Activated T-cell treated with anti-CD3 and anti-CD28 coated beads, Interleukin-2, amount 50 U/mL, for 24 hours (primary cell): ENCODE measurements around the gene GALNTL6.

Experiments used
- DNase-seq: peaks from one replicate; pipeline ENCODE4 v3.0.0-alpha.2; 2020
- H3K27ac Mint-ChIP-seq: 2 replicates; pipeline ENCODE4 v1.8.0; 2020; ENCODE audit warnings: mild to moderate bottlenecking, mixed read lengths
- H3K27me3 Mint-ChIP-seq: 2 replicates; pipeline ENCODE4 v1.8.0; 2020; ENCODE audit warnings: mixed read lengths
- H3K36me3 Mint-ChIP-seq: 2 replicates; pipeline ENCODE4 v1.8.0; 2020; ENCODE audit warnings: low read depth, mixed read lengths
- H3K4me1 Mint-ChIP-seq: 2 replicates; pipeline ENCODE4 v1.8.0; 2020; ENCODE audit warnings: low read depth, mixed read lengths
- H3K4me3 Mint-ChIP-seq: 2 replicates; pipeline ENCODE4 v1.8.0; 2020; ENCODE audit warnings: mild to moderate bottlenecking, moderate library complexity, mixed read lengths
- H3K9me3 Mint-ChIP-seq: 2 replicates; pipeline ENCODE4 v1.8.0; 2020; ENCODE audit warnings: mixed read lengths

The GALNTL6 gene

DNA sequence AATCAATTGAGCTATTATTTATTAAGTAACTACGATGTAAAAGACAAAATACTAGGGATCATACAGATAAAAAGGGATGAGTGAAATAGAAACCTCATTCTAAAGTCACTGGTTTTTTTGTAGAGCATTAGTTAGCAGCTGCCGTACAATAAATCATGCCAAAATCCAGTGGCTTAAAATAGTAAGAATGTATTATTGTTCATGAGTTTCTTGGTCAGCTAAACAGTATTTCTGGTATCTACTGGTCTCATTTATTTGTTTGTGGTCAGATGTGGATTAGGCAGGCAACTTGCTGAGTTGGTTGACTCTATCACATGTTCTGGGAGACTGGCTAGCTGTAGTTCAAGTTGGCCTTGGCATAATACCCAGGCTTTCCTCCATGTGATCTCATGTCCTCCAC, 667.3 kb downstream of the GALNTL6 start:
- H3K9me3 Mint-ChIP-seq: peaks cover 6% of the 10 kb centered on the region
- no peak overlapping the region for H3K27ac Mint-ChIP-seq
- H3K27me3 Mint-ChIP-seq: no peaks in the 10 kb centered on the region
- H3K36me3 Mint-ChIP-seq: no peaks in the 10 kb centered on the region
- no peaks in the 10 kb centered on the region for H3K4me1 Mint-ChIP-seq
- DNase-seq: no peak
- H3K4me3 Mint-ChIP-seq: no peak overlapping the region

DNA sequence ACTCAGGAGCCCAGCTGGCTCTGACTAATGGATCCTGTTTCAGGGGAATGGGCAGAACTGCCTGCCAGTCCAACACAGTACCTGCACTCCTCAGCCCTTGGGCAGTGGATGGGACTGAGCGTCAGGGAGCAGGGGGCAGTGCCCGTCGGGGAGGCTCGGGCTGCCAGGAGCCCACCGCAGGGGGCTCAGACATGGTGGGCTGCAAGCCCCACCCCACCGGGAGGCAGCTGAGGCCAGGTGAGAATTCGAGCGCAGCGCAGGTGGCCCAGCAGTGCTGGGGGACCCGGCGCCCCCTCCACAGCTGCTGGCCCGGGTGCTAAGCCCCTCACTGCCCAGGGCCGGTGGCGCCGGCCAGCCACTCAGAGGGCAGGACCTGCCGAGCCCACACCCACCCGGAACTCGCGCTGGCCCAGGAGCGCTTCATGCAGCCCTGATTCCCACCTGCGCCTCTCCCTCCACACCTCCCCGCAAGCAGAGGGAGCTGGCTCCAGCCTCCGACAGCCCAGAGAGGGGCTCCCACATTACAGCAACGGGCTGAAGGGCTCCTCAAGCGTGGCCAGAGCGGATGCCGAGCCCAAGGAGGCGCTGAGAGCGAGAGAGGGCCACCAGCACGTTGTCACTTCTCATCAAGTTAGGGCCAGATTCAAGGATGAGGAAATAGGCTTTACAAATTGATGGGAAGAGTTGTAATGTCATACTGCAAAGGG, 668.8 kb downstream of the GALNTL6 start:
- Mint-ChIP-seq H3K27ac (no peak overlapping the region), H3K4me3 (no peak overlapping the region), H3K9me3 (peaks cover 4% of the 10 kb centered on the region), H3K4me1 (no peaks in the 10 kb centered on the region), H3K27me3 (no peaks in the 10 kb centered on the region), H3K36me3 (no peaks in the 10 kb centered on the region)
- no peak for DNase-seq

DNA sequence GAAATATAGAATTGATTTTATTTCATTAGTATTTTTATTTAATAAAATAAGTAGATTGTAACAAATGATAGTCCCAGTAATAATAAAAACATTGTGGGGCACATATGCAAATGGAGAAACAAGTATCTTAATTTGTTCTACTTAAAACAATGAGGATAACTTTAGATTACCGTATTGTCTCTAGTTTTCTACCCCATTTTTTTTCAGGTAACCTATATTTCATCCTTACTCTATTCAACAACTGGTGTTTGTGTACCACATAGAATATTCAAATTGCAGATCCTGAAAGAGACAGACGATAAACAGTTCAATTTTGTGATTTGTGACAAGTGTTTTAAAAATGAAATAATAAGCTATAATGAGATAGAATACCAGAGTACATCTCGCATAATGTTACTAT, 671.8 kb downstream of the GALNTL6 start:
- Mint-ChIP-seq H3K36me3 (no peaks in the 10 kb centered on the region), H3K9me3 (peaks cover 2% of the 10 kb centered on the region), H3K4me1 (no peaks in the 10 kb centered on the region), H3K4me3 (no peak overlapping the region), H3K27me3 (no peaks in the 10 kb centered on the region), H3K27ac (no peak overlapping the region)
- DNase-seq: no peak

- H3K27me3 Mint-ChIP-seq: no peaks in the 10 kb centered on the region
- peaks cover 2% of the 10 kb centered on the region for H3K9me3 Mint-ChIP-seq
- no peaks in the 10 kb centered on the region for H3K4me1 Mint-ChIP-seq
- no peaks in the 10 kb centered on the region for H3K36me3 Mint-ChIP-seq
- DNase-seq: no peak
- H3K4me3 Mint-ChIP-seq: no peak overlapping the region
- H3K27ac Mint-ChIP-seq: no peak overlapping the region
These were observed 673.3 kb downstream of the GALNTL6 start for GRCh38 chr4:172486531-172486930.

- H3K4me3 Mint-ChIP-seq: no peak overlapping the region
- no peaks in the 10 kb centered on the region for H3K9me3 Mint-ChIP-seq
- no peaks in the 10 kb centered on the region for H3K4me1 Mint-ChIP-seq
- no peak for DNase-seq
- H3K27ac Mint-ChIP-seq: no peak overlapping the region
- no peaks in the 10 kb centered on the region for H3K36me3 Mint-ChIP-seq
- H3K27me3 Mint-ChIP-seq: no peaks in the 10 kb centered on the region
These were observed 676.7 kb downstream of the GALNTL6 start for GRCh38 chr4:172489861-172490260.

- Mint-ChIP-seq H3K27me3 (no peaks in the 10 kb centered on the region), H3K4me1 (no peaks in the 10 kb centered on the region), H3K4me3 (no peak overlapping the region), H3K36me3 (no peaks in the 10 kb centered on the region), H3K27ac (no peak overlapping the region), H3K9me3 (no peaks in the 10 kb centered on the region)
- DNase-seq: no peak
These were observed 682.6 kb downstream of the GALNTL6 start for GRCh38 chr4:172495769-172496168.

GRCh38 chr4:172497321-172497720, 684.1 kb downstream of the GALNTL6 start:
- Mint-ChIP-seq H3K36me3 (no peaks in the 10 kb centered on the region), H3K27me3 (no peaks in the 10 kb centered on the region), H3K4me1 (no peaks in the 10 kb centered on the region), H3K4me3 (no peak overlapping the region), H3K9me3 (no peaks in the 10 kb centered on the region), H3K27ac (no peak overlapping the region)
- no peak for DNase-seq

DNA sequence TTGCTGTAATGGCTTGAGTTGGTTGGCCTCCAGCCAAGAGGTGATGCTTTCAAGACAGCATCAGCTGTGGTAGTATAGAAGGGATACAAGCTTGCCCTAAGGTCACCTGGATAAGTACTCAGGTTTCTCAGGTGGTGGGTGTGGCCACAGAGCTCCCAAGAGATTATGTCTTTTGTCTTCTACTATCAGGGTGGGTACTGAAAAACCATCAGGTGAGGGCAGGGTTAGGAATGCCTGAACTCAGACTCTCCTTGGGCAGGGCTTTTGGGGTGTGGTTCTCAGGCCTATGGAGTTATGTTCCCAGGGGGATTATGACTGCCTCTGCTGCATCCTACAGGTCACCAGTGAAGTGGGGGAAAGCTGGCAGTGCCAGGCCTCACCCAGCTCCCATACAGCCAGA, 700.8 kb downstream of the GALNTL6 start:
- Mint-ChIP-seq H3K27ac (no peak overlapping the region), H3K4me1 (no peaks in the 10 kb centered on the region), H3K36me3 (no peaks in the 10 kb centered on the region), H3K9me3 (peaks cover 6% of the 10 kb centered on the region), H3K4me3 (no peak overlapping the region), H3K27me3 (no peaks in the 10 kb centered on the region)
- DNase-seq: no peak

DNA sequence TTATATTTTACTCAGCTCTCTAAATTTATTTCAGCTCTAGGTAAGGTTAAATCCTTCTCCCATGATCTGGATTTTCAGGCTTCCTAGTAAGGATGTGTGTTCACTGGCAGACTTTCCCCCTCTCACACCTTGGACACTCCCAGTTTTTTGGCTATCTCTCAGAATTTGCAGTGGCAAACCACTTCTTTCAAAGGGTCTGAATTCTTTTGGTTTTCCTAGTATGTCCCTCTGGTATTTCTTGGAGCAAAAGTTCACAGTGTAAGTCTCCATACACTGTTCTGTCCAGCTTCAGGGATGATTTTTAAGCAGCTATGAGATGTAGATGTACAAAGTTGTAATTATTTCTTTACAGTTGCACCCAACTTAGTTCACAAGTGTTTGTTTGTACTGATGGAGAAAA, 701.6 kb downstream of the GALNTL6 start:
- Mint-ChIP-seq H3K4me3 (no peak overlapping the region), H3K9me3 (peaks cover 6% of the 10 kb centered on the region), H3K36me3 (no peaks in the 10 kb centered on the region), H3K27ac (no peak overlapping the region), H3K4me1 (no peaks in the 10 kb centered on the region), H3K27me3 (no peaks in the 10 kb centered on the region)
- DNase-seq: no peak

- no peak overlapping the region for H3K4me3 Mint-ChIP-seq
- no peak for DNase-seq
- no peaks in the 10 kb centered on the region for H3K4me1 Mint-ChIP-seq
- peaks cover 6% of the 10 kb centered on the region for H3K9me3 Mint-ChIP-seq
- H3K36me3 Mint-ChIP-seq: no peaks in the 10 kb centered on the region
- H3K27me3 Mint-ChIP-seq: no peaks in the 10 kb centered on the region
- no peak overlapping the region for H3K27ac Mint-ChIP-seq
These were observed 702.2 kb downstream of the GALNTL6 start for GRCh38 chr4:172515266-172515879.

DNA sequence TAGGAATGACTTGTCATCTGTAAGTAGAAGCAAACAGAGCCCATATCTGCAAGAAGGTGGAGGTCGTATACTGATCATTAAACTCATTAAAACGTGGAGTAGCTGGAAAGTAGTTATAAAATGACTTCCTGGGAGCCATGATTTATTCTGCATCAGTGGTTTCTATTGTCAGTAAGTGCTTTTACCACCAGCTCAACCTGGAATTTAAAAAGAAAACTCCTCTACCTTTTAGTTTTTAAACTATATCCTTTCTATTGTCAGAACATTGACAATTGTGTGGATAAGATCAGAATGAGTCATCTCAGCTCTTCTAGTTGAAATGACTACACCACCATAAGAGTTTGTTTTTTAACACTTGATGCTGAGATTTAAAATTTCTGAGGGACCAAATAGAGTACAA, 704.2 kb downstream of the GALNTL6 start:
- peaks cover 6% of the 10 kb centered on the region for H3K9me3 Mint-ChIP-seq
- no peak overlapping the region for H3K4me3 Mint-ChIP-seq
- no peak for DNase-seq
- no peaks in the 10 kb centered on the region for H3K27me3 Mint-ChIP-seq
- H3K27ac Mint-ChIP-seq: no peak overlapping the region
- no peaks in the 10 kb centered on the region for H3K4me1 Mint-ChIP-seq
- H3K36me3 Mint-ChIP-seq: no peaks in the 10 kb centered on the region

DNA sequence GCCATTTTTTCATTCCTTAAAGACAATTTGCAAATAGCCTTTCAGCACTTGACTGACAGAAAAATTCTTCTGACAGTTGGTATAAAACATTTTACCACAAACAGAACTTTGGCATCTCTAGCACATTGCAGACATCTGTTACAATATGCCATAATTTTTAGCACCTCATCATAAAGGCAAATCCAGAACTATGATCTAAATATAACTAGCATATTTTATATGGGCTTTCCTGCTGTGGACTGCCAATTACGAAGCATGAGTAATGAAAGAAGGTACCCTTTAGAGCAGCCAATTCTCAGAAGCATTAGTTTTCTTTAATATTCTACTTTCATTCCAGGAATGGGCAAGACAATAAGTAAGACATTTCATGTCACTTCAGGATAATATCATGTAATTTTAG, 708.0 kb downstream of the GALNTL6 start:
- Mint-ChIP-seq H3K4me3 (no peak overlapping the region), H3K4me1 (no peaks in the 10 kb centered on the region), H3K27ac (no peak overlapping the region), H3K9me3 (no peaks in the 10 kb centered on the region), H3K36me3 (no peaks in the 10 kb centered on the region), H3K27me3 (no peaks in the 10 kb centered on the region)
- DNase-seq: no peak

GRCh38 chr4:172521680-172522079, 708.5 kb downstream of the GALNTL6 start:
- Mint-ChIP-seq H3K27ac (no peak overlapping the region), H3K36me3 (no peaks in the 10 kb centered on the region), H3K9me3 (no peaks in the 10 kb centered on the region), H3K4me3 (no peak overlapping the region), H3K4me1 (no peaks in the 10 kb centered on the region), H3K27me3 (no peaks in the 10 kb centered on the region)
- DNase-seq: no peak

GRCh38 chr4:172543249-172543648, 730.0 kb downstream of the GALNTL6 start:
- H3K4me3 Mint-ChIP-seq: no peak overlapping the region
- H3K4me1 Mint-ChIP-seq: no peaks in the 10 kb centered on the region
- H3K36me3 Mint-ChIP-seq: no peaks in the 10 kb centered on the region
- H3K27ac Mint-ChIP-seq: no peak overlapping the region
- H3K27me3 Mint-ChIP-seq: no peaks in the 10 kb centered on the region
- peaks cover 1% of the 10 kb centered on the region for H3K9me3 Mint-ChIP-seq
- DNase-seq: no peak

GRCh38 chr4:172546782-172547181, 733.6 kb downstream of the GALNTL6 start:
- no peaks in the 10 kb centered on the region for H3K27me3 Mint-ChIP-seq
- no peak overlapping the region for H3K27ac Mint-ChIP-seq

More at GRCh38 chr4:172546782-172547181, 733.6 kb downstream of the GALNTL6 start:
- Mint-ChIP-seq H3K4me1 (no peaks in the 10 kb centered on the region), H3K9me3 (peaks cover 1% of the 10 kb centered on the region), H3K4me3 (no peak overlapping the region), H3K36me3 (no peaks in the 10 kb centered on the region)
- no peak for DNase-seq
